GM03348 (cell line): ENCODE data around the gene PRR5L.
A peak's percentile ranks its signal among the peaks of the same experiment; 100 is the strongest.

ENCODE experiments used
- DNase-seq: peaks from one replicate; pipeline ENCODE4 v3.0.0; 2012; ENCODE audit warnings: low spot score

Gene PRR5L

GRCh38 chr11:36376888-36377758, 81.0 kb downstream of the PRR5L start:
- DNase-seq, result peak; percentile 86

GRCh38 chr11:36377759-36378564, 81.9 kb downstream of the PRR5L start:
- DNase-seq, result no peak

- DNase-seq, result no peak
Observed at GRCh38 chr11:36379653-36380052, 83.6 kb downstream of the PRR5L start.

- no peak for DNase-seq
Observed at GRCh38 chr11:36380296-36381014, 84.4 kb downstream of the PRR5L start.

GRCh38 chr11:36381015-36381360, 84.9 kb downstream of the PRR5L start:
- DNase-seq, result no peak

- DNase-seq, result no peak
Observed at GRCh38 chr11:36383195-36383594, 87.1 kb downstream of the PRR5L start.

GRCh38 chr11:36385121-36385970, 89.3 kb downstream of the PRR5L start:
- DNase-seq, result peak; percentile 26

GRCh38 chr11:36386411-36386810, 90.3 kb downstream of the PRR5L start:
- no peak for DNase-seq

GRCh38 chr11:36388071-36388470, 92.0 kb downstream of the PRR5L start:
- DNase-seq, result no peak

- DNase-seq, result no peak
Observed at GRCh38 chr11:36388951-36389350, 92.9 kb downstream of the PRR5L start.

GRCh38 chr11:36389811-36390210, 93.7 kb downstream of the PRR5L start:
- no peak for DNase-seq

GRCh38 chr11:36390963-36391471, 94.9 kb downstream of the PRR5L start:
- DNase-seq, result no peak

GRCh38 chr11:36392196-36392595, 96.1 kb downstream of the PRR5L start:
- no peak for DNase-seq

- DNase-seq, result no peak
Observed at GRCh38 chr11:36394056-36394455, 98.0 kb downstream of the PRR5L start.

GRCh38 chr11:36394926-36395325, 98.8 kb downstream of the PRR5L start:
- no peak for DNase-seq

GRCh38 chr11:36395978-36396736, 100.1 kb downstream of the PRR5L start:
- no peak for DNase-seq

- DNase-seq, result no peak
Observed at GRCh38 chr11:36398231-36398953, 102.3 kb downstream of the PRR5L start.

- DNase-seq, result no peak
Observed at GRCh38 chr11:36399236-36399635, 103.1 kb downstream of the PRR5L start.

GRCh38 chr11:36399745-36400144, 103.7 kb downstream of the PRR5L start:
- no peak for DNase-seq
